Measurements from ENCODE around the gene ATP5PD. TPM values are rescaled to one million over a fixed set of nuclear protein-coding genes. Genes with fewer than 3 reads are reported as not detected.

ATP5PD gene
- 247 TPM for total RNA-seq

DNA sequence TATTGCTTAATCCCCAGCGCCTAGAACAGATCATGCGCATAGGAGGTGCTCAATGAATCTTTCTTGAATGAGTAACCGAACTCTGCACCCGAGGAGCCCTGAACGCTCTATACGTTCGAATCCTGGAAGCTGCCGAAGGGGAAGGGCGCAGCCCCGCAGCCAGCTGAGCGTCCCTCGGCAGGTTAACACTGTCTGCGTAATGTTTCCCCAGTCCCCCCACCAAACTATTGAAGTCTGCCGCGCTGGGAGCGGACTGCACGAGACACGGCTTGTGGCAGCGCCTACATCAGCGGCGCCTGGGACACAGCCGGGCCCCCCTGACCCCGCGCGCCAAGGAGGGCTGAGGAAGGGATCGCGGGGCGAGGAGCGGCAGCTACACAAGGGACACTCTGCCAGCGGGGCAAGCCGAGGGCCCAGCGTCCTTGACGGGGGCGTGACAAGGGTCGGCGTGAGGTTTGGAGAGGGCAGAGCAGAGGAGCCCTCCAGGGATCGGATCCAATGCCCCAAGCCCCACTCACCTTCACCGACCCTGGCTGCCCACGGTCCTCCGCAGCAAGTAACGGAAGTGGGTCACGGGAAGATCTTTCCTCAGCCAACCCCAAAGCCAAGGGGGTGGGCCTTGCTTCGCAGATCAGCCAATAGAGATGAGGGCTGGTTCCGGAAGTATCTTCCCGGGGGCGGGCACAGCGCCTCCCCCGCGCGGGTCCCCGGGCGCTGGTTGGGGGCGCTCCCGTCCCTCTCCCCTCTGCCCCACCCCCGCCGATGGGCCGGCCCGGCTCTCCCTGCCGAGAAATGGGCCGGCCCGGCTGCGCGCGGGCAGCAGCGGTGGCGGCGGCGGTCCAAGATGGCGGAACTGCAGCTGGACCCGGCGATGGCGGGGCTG is at the start of gene ATP5PD, which contains the start of gene KCTD2:
TSS of gene ATP5PD (minus strand) at position 563 of the 883 bp plus-strand sequence. CDS start 4,319 bp downstream, outside the sequence.
TSS of gene KCTD2 (plus strand) at position 819 of the 883 bp plus-strand sequence. CDS start at position 845, 26 bp downstream.
- H3K4me1 ChIP-seq (ENCODE audit: control insufficient read depth in 3 of 3, insufficient read depth in 3 of 3, low read length in 3 of 3) = peaks cover 20 to 25% (median 23%) of the 10 kb centered on the region in 3 donors
- H3K36me3 ChIP-seq (ENCODE audit: control insufficient read depth in 3 of 3, insufficient read depth in 3 of 3, low read length in 3 of 3) = peaks cover 5 to 12% (median 10%) of the 10 kb centered on the region in 3 donors
- no peaks in the 10 kb centered on the region for H3K9me3 ChIP-seq (ENCODE audit: control insufficient read depth in 3 of 3, low read length in 3 of 3)
- H3K9ac ChIP-seq (ENCODE audit: low read depth in 1 of 3, low read length in 3 of 3) = peak within 1 kb of the TSS; percentile 82 to 100 (median 99)
- H3K27me3 ChIP-seq (ENCODE audit: control insufficient read depth in 3 of 3, insufficient read depth in 3 of 3, low read length in 3 of 3) = no peaks in the 10 kb centered on the region
- H3K4me3 ChIP-seq (ENCODE audit: low read length in 3 of 3) = peak within 1 kb of the TSS; percentile 89 to 99 (median 93)
- peak within 1 kb of the TSS; percentile 88 for H3K27ac ChIP-seq (ENCODE audit: low read depth, low read length)

DNA sequence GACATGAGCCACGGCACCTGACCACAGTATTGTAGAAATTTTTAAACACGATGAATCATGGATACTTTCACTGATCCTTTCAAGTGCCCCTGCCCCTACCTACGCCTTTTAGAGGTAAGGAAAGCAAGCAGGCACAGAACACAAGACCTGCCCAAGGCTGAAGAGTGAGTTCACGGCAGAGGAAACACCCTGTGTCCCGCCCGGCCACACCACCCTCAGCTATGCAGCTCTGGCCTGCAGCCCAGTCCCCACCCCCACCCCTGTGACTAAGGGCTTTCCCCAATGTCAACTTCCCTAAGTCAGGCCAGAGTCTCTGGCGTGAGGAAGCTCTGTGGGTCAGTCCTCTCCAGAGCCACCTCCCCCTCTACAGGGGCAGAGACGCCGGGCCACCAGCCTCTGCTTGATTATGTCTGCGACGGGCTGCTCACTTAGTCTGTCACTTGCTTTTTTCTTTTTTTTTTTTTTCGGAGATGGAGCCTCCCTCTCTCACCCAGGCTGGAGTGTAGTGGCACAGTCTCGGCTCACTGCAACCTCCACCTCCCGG is 49.4 kb upstream of the ATP5PD start:
- Histone ChIP-seq H3K27me3 (ENCODE audit: control insufficient read depth in 3 of 3, insufficient read depth in 3 of 3, low read length in 3 of 3) (no peaks in the 10 kb centered on the region), H3K36me3 (ENCODE audit: control insufficient read depth in 3 of 3, insufficient read depth in 3 of 3, low read length in 3 of 3) (peaks cover 6 to 22% (median 13%) of the 10 kb centered on the region in 3 donors), H3K9me3 (ENCODE audit: control insufficient read depth in 3 of 3, low read length in 3 of 3) (no peaks in the 10 kb centered on the region), H3K27ac (ENCODE audit: low read depth, low read length) (peak overlapping the region; percentile 36), H3K9ac (ENCODE audit: low read depth in 1 of 3, low read length in 3 of 3) (no peak overlapping the region), H3K4me1 (ENCODE audit: control insufficient read depth in 3 of 3, insufficient read depth in 3 of 3, low read length in 3 of 3) (peaks cover 13 to 25% (median 13%) of the 10 kb centered on the region in 3 donors), H3K4me3 (ENCODE audit: low read length in 3 of 3) (no peak overlapping the region)

DNA sequence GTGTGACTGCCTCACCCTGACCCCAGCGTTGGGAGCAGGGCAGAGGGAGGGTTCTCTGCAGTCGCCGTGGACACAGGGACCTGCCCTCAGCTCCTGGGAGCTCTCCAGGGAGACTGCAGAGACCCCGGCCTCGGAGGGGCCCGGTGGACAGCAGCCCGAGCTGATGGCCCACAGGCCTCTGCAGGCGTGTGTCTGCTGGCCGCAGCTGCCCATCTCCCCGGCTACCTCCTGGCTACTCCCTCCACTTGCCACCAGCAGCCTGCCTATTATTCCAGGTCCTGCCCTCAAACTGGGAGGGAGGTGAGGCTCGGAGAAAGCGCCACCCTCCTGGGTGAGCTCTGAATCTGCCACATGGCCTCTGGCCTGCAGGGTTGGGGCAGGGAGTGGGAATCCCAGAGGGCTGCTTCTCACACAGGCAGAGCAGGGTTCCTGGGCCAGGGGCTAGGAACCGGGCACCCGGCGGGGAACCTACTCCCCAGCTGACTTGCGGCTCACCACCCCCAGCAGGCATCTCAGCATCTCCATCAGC is 48.2 kb upstream of the ATP5PD start:
- H3K9ac ChIP-seq (ENCODE audit: low read depth in 1 of 3, low read length in 3 of 3) = no peak overlapping the region
- H3K4me3 ChIP-seq (ENCODE audit: low read length in 3 of 3) = no peak overlapping the region
- H3K27ac ChIP-seq (ENCODE audit: low read depth, low read length) = no peak overlapping the region
- H3K27me3 ChIP-seq (ENCODE audit: control insufficient read depth in 3 of 3, insufficient read depth in 3 of 3, low read length in 3 of 3) = no peaks in the 10 kb centered on the region
- H3K4me1 ChIP-seq (ENCODE audit: control insufficient read depth in 3 of 3, insufficient read depth in 3 of 3, low read length in 3 of 3) = peaks cover 19 to 33% (median 20%) of the 10 kb centered on the region in 3 donors
- H3K9me3 ChIP-seq (ENCODE audit: control insufficient read depth in 3 of 3, low read length in 3 of 3) = no peaks in the 10 kb centered on the region
- peaks cover 0 to 14% (median 5%) of the 10 kb centered on the region in 3 donors for H3K36me3 ChIP-seq (ENCODE audit: control insufficient read depth in 3 of 3, insufficient read depth in 3 of 3, low read length in 3 of 3)

DNA sequence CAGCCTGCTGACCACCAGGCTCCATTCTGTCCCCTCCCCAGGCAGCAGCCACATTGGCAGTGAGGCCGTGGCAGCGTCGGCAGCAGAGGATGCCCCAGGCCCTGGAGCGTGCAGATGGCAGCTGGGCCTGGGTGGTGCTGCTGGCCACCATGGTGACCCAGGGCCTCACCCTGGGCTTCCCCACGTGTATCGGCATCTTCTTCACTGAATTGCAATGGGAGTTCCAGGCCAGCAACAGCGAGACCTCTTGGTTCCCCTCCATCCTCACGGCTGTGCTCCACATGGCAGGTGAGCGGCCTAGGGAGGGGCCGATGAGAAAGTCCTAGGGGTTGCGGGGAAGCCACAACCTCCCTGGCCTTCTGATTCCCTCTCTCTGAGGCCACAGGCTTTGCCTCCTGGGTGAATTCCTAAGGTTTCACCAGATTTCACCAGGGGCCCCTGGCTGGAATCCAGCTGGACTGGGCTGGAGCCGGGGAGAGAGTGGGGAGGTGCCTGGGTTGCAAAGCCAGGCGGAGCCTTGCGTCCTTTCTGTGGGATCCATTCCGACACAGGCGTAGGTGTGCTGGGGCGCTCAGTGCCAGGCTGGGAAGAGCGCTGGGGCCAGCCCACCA is 46.9 kb upstream of the ATP5PD start:
- no peak overlapping the region for H3K27ac ChIP-seq (ENCODE audit: low read depth, low read length)
- H3K4me1 ChIP-seq (ENCODE audit: control insufficient read depth in 3 of 3, insufficient read depth in 3 of 3, low read length in 3 of 3) = peaks cover 25 to 40% (median 27%) of the 10 kb centered on the region in 3 donors
- H3K4me3 ChIP-seq (ENCODE audit: low read length in 3 of 3) = no peak overlapping the region
- H3K9me3 ChIP-seq (ENCODE audit: control insufficient read depth in 3 of 3, low read length in 3 of 3) = no peaks in the 10 kb centered on the region
- H3K9ac ChIP-seq (ENCODE audit: low read depth in 1 of 3, low read length in 3 of 3) = no peak overlapping the region
- H3K36me3 ChIP-seq (ENCODE audit: control insufficient read depth in 3 of 3, insufficient read depth in 3 of 3, low read length in 3 of 3) = peaks cover 0 to 9% (median under 1%) of the 10 kb centered on the region in 3 donors
- H3K27me3 ChIP-seq (ENCODE audit: control insufficient read depth in 3 of 3, insufficient read depth in 3 of 3, low read length in 3 of 3) = no peaks in the 10 kb centered on the region

DNA sequence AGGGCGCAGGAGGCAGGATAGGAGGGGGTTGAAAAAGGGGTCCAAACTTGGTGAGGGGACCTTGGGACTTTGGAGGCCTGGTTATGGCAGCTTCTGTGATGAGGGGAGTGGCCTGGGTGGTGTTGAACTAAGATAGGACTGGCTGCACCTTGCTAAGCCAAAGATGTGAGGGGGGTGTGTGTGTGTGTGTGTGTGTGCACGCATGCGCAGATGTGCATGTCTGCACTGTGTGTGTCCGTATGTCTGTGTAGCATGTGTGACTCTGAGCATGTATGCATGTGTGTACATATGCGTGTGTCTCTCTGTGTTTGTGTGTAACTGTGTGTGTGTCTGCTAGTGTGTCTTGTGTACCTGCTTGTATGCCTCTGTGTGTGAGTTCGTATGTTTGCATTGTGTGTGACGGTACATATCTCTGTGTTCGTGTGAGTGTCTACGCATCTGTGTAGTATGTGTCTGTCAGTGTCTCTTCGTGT is 45.1 kb upstream of the ATP5PD start:
- no peak overlapping the region for H3K27ac ChIP-seq (ENCODE audit: low read depth, low read length)
- peaks cover 0 to 2% (median 0%) of the 10 kb centered on the region in 3 donors for H3K36me3 ChIP-seq (ENCODE audit: control insufficient read depth in 3 of 3, insufficient read depth in 3 of 3, low read length in 3 of 3)
- H3K27me3 ChIP-seq (ENCODE audit: control insufficient read depth in 3 of 3, insufficient read depth in 3 of 3, low read length in 3 of 3) = no peaks in the 10 kb centered on the region
- peak overlapping the region in 1 of 3 donors; percentile 54 for H3K9ac ChIP-seq (ENCODE audit: low read depth in 1 of 3, low read length in 3 of 3)
- peaks cover 38 to 55% (median 39%) of the 10 kb centered on the region in 3 donors for H3K4me1 ChIP-seq (ENCODE audit: control insufficient read depth in 3 of 3, insufficient read depth in 3 of 3, low read length in 3 of 3)
- peak overlapping the region in 1 of 3 donors; percentile 60 for H3K4me3 ChIP-seq (ENCODE audit: low read length in 3 of 3)
- H3K9me3 ChIP-seq (ENCODE audit: control insufficient read depth in 3 of 3, low read length in 3 of 3) = no peaks in the 10 kb centered on the region

DNA sequence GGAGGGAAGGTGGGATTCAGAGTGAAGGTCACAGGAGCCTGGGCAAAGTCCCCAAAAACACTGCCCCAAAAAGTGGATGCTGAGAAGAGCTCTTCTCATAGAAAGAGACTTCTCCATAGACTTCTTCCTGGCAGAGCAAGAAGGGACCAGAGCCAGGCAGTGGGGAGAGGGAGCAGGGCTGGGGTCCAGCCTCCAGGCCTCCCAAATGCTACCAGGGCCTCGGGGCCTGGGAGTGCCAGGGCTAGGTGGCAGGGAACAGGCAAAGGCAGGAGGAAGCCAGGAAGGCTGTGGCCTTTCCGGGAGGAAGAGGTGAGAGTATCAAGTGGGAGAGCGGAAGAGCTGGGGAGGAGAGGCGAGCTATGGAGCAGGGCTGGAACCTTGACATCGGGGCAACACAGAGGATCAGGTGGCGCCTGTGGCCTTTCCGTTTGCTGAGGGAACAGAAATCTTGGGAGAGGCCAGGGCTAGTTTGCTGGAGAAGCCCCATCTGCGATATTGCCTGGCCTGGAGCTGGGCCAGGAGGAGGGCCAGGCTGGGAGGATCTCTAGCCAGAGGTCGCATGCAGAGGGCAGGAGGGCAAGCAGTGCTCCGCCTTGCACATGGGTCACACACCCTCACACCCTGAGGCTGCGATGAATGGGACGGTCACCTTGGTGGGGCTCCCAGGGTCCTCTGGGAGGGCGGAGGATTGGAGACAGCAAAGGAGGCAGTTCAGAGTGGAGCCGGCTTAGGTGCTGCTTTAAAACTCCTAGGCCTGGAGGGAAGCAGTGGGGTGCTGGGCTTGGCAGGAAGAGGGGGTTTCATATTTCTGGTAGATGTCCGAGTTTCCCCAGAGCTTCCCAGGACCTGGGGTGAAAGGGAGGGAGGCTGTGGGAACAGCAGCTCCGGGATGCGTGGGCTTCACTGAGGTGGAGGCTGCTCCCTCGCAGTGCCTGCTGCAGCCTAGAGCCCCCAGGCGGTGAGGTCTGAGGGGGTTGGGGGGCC is 44.4 kb upstream of the ATP5PD start:
- H3K36me3 ChIP-seq (ENCODE audit: control insufficient read depth in 3 of 3, insufficient read depth in 3 of 3, low read length in 3 of 3) = peaks cover 0 to 2% (median 0%) of the 10 kb centered on the region in 3 donors
- H3K4me3 ChIP-seq (ENCODE audit: low read length in 3 of 3) = peak overlapping the region; percentile 23 to 60 (median 41)
- peak overlapping the region; percentile 46 to 70 (median 65) for H3K9ac ChIP-seq (ENCODE audit: low read depth in 1 of 3, low read length in 3 of 3)
- no peaks in the 10 kb centered on the region for H3K27me3 ChIP-seq (ENCODE audit: control insufficient read depth in 3 of 3, insufficient read depth in 3 of 3, low read length in 3 of 3)
- H3K27ac ChIP-seq (ENCODE audit: low read depth, low read length) = no peak overlapping the region
- no peaks in the 10 kb centered on the region for H3K9me3 ChIP-seq (ENCODE audit: control insufficient read depth in 3 of 3, low read length in 3 of 3)
- H3K4me1 ChIP-seq (ENCODE audit: control insufficient read depth in 3 of 3, insufficient read depth in 3 of 3, low read length in 3 of 3) = peaks cover 36 to 55% (median 39%) of the 10 kb centered on the region in 3 donors

DNA sequence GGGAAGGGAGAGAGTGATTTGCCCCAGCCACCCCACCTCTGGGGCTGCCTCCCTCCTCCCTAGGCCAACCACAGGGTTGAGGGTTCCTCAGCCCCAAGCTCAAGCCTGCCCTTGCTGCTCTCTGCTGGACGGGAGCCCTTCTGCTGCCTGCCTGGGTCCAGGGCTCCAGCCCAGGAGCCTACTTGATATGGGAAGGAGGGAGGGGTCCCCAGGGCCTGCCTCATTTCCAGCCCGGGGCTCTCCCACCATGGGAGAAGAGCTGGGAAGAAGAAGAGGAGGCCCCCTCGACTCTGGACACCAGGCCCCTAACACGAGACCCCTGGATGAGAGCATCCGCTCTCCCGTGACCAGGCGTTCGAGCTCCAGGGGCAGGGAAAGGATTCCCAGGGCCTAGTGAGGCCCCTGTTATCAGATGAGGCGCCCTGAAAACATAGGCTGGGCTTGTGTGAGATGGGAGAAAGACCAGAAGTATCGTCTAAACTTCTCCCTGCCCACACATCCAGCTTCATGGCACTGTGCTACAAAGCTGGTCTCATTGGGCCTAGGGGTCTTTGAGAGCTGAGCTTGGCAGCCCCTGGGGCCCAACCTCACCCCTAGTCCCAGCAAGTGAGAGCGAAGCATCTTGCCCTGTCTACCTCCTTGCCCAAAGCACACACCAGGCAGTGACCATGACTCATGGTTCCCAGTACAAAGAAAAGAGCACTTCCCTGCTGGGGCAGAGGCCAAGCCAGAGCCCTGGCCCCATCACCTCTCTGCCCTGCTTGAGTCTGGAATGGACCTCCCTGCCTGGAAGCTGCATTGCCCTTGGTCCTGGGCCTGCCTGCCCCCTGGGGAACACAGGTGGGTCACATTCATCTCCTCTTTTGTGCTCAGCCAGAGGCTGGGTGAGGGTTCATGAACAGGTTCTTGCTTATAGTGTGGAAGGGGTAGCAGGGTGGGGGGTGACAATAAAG is 42.0 kb upstream of the ATP5PD start:
- Histone ChIP-seq H3K9me3 (ENCODE audit: control insufficient read depth in 3 of 3, low read length in 3 of 3) (no peaks in the 10 kb centered on the region), H3K36me3 (ENCODE audit: control insufficient read depth in 3 of 3, insufficient read depth in 3 of 3, low read length in 3 of 3) (no peaks in the 10 kb centered on the region), H3K4me1 (ENCODE audit: control insufficient read depth in 3 of 3, insufficient read depth in 3 of 3, low read length in 3 of 3) (peaks cover 33 to 51% (median 39%) of the 10 kb centered on the region in 3 donors), H3K27me3 (ENCODE audit: control insufficient read depth in 3 of 3, insufficient read depth in 3 of 3, low read length in 3 of 3) (no peaks in the 10 kb centered on the region), H3K27ac (ENCODE audit: low read depth, low read length) (peak overlapping the region; percentile 83), H3K4me3 (ENCODE audit: low read length in 3 of 3) (peak overlapping the region; percentile 73 to 78 (median 77)), H3K9ac (ENCODE audit: low read depth in 1 of 3, low read length in 3 of 3) (peak overlapping the region; percentile 81 to 87 (median 81))
